ENCODE results near the gene C16orf82. TPM values are rescaled to one million over a fixed set of nuclear protein-coding genes. Genes with fewer than 3 reads are reported as not detected.
A peak's percentile ranks its signal among the peaks of the same experiment; 100 is the strongest.

The C16orf82 gene
- total RNA-seq, 1 donor from 2014 or later: not detected

GRCh38 chr16:27109666-27110523, 43.2 kb downstream of the C16orf82 start:
- no peak for DNase-seq (ENCODE audit: low read depth)
- H3K36me3 ChIP-seq (ENCODE audit: control insufficient read depth, insufficient read depth, low read length): no peaks in the 10 kb centered on the region
- peaks cover 3% of the 10 kb centered on the region for H3K27me3 ChIP-seq (ENCODE audit: control insufficient read depth, insufficient read depth, low read length)
- peak overlapping the region; percentile 21 for H3K4me3 ChIP-seq (ENCODE audit: low read depth, low read length)
- TF ChIP-seq CTCF (IDR thresholded peaks at IDR 0.05; ENCODE audit: insufficient read depth, low read length, poor library complexity, severe bottlenecking): peak; percentile 68

- Histone ChIP-seq H3K36me3 (ENCODE audit: control insufficient read depth, insufficient read depth, low read length) (no peaks in the 10 kb centered on the region), H3K27me3 (ENCODE audit: control insufficient read depth, insufficient read depth, low read length) (peaks cover 3% of the 10 kb centered on the region), H3K4me3 (ENCODE audit: low read depth, low read length) (no peak overlapping the region)
- no peak for TF ChIP-seq CTCF (IDR thresholded peaks at IDR 0.05; ENCODE audit: insufficient read depth, low read length, poor library complexity, severe bottlenecking)
- no peak for DNase-seq (ENCODE audit: low read depth)
Observed at GRCh38 chr16:27110524-27110896, 43.8 kb downstream of the C16orf82 start.

GRCh38 chr16:27111486-27111885, 44.8 kb downstream of the C16orf82 start:
- H3K36me3 ChIP-seq (ENCODE audit: control insufficient read depth, insufficient read depth, low read length): no peaks in the 10 kb centered on the region
- H3K27me3 ChIP-seq (ENCODE audit: control insufficient read depth, insufficient read depth, low read length): peaks cover 3% of the 10 kb centered on the region
- TF ChIP-seq CTCF (IDR thresholded peaks at IDR 0.05; ENCODE audit: insufficient read depth, low read length, poor library complexity, severe bottlenecking): no peak
- no peak overlapping the region for H3K4me3 ChIP-seq (ENCODE audit: low read depth, low read length)
- DNase-seq (ENCODE audit: low read depth): no peak

- Histone ChIP-seq H3K27me3 (ENCODE audit: control insufficient read depth, insufficient read depth, low read length) (peaks cover 3% of the 10 kb centered on the region), H3K36me3 (ENCODE audit: control insufficient read depth, insufficient read depth, low read length) (no peaks in the 10 kb centered on the region), H3K4me3 (ENCODE audit: low read depth, low read length) (no peak overlapping the region)
- no peak for TF ChIP-seq CTCF (IDR thresholded peaks at IDR 0.05; ENCODE audit: insufficient read depth, low read length, poor library complexity, severe bottlenecking)
- no peak for DNase-seq (ENCODE audit: low read depth)
Observed at GRCh38 chr16:27112093-27112811, 45.5 kb downstream of the C16orf82 start.

- Histone ChIP-seq H3K36me3 (ENCODE audit: control insufficient read depth, insufficient read depth, low read length) (no peaks in the 10 kb centered on the region), H3K27me3 (ENCODE audit: control insufficient read depth, insufficient read depth, low read length) (peaks cover 3% of the 10 kb centered on the region), H3K4me3 (ENCODE audit: low read depth, low read length) (no peak overlapping the region)
- TF ChIP-seq CTCF (IDR thresholded peaks at IDR 0.05; ENCODE audit: insufficient read depth, low read length, poor library complexity, severe bottlenecking): no peak
- DNase-seq (ENCODE audit: low read depth): no peak
Observed at GRCh38 chr16:27113341-27113841, 46.7 kb downstream of the C16orf82 start.

All from kidney epithelial cell (primary cell).